PC-3 (cell line): ENCODE measurements around the gene TARS1. TPM values are rescaled to one million over a fixed set of nuclear protein-coding genes. Genes with fewer than 3 reads are reported as not detected.

ENCODE experiments used
- ATAC-seq: fragments of 200-7000 bp; cut with Tn5 transposase; 2 replicates; pipeline ENCODE4 v1.9.1; 2020; ENCODE audit warnings: mild to moderate bottlenecking, moderate library complexity
- Bru-seq: library from RNA; stranded (reverse); fragments of 400-500 nt; gene quantifications from one replicate; lab custom pipeline; 2021; lab: Mats Ljungman, UMichigan
- BruChase-seq, 2 experiments: library from RNA; stranded (reverse); fragments of 400-500 nt; gene quantifications; one replicate each; lab custom pipeline; 2021; lab: Mats Ljungman, UMichigan
- BruUV-seq: library from RNA; stranded (reverse); fragments of 400-500 nt; replicated peaks from 2 replicates; lab custom pipeline; 2021; lab: Mats Ljungman, UMichigan
- CTCF ChIA-PET: fragments of 300-600 bp; sonication (Branson Sonifier 250); formaldehyde crosslinking; loops from one replicate; lab custom pipeline; 2022; ENCODE audit warnings: antibody characterized with exemption; lab: Charles Lee
- POLR2A ChIA-PET: fragments of 300-600 bp; sonication (Branson Sonifier 250); formaldehyde crosslinking; loops from one replicate; lab custom pipeline; 2022; ENCODE audit warnings: antibody characterized with exemption; ENCODE audit not compliant: unreplicated experiment; lab: Charles Lee
- DNase-seq: peaks from one replicate; pipeline ENCODE4 v3.0.0-alpha.2; 2015
- H2AFZ ChIP-seq: fragments of 300-600 bp; sonication (generic); 2 replicates; pipeline ENCODE4 v1.6.0; 2016; ENCODE audit warnings: antibody characterized with exemption, low read length
- H3F3A ChIP-seq: fragments of 300-600 bp; sonication (generic); one replicate; pipeline ENCODE4 v1.6.0; 2017; ENCODE audit warnings: antibody characterized with exemption, low read length, control low read depth, mild to moderate bottlenecking; ENCODE audit not compliant: unreplicated experiment
- H3K27ac ChIP-seq: fragments of 300-600 bp; sonication (generic); 2 replicates; pipeline ENCODE4 v1.5.1; 2016; ENCODE audit warnings: mild to moderate bottlenecking, low read length
- H3K27me3 ChIP-seq: fragments of 300-600 bp; sonication (generic); 2 replicates; pipeline ENCODE4 v1.6.1; 2016; ENCODE audit warnings: low read length, mixed read lengths
- H3K36me3 ChIP-seq: fragments of 300-600 bp; sonication (generic); 2 replicates; pipeline ENCODE4 v1.6.1; 2016; ENCODE audit warnings: low read depth, mixed run types, low read length, mixed read lengths
- H3K4me1 ChIP-seq: fragments of 300-600 bp; sonication (generic); 2 replicates; pipeline ENCODE4 v1.5.1; 2016; ENCODE audit warnings: low read length; ENCODE audit not compliant: insufficient read depth
- H3K4me2 ChIP-seq: fragments of 300-600 bp; sonication (generic); 2 replicates; pipeline ENCODE4 v1.6.0; 2016; ENCODE audit warnings: low read length
- H3K4me3 ChIP-seq: fragments of 300-600 bp; sonication (generic); 2 replicates; pipeline ENCODE4 v1.5.1; 2016; ENCODE audit warnings: mild to moderate bottlenecking, low read length, mixed read lengths
- H3K79me2 ChIP-seq: fragments of 300-600 bp; sonication (generic); 2 replicates; pipeline ENCODE4 v1.6.1; 2017; ENCODE audit warnings: low read length, mixed read lengths
- H3K9ac ChIP-seq: fragments of 300-600 bp; sonication (generic); 2 replicates; pipeline ENCODE4 v1.6.0; 2016; ENCODE audit warnings: mild to moderate bottlenecking, low read length
- H3K9me2 ChIP-seq: fragments of 300-600 bp; sonication (generic); replicated peaks from 2 replicates; pipeline ENCODE4 v1.6.1; 2016; ENCODE audit warnings: mixed run types, low read length, mixed read lengths
- H3K9me3 ChIP-seq: fragments of 300-600 bp; sonication (generic); 2 replicates; pipeline ENCODE4 v1.6.1; 2016; ENCODE audit warnings: low read length, mixed read lengths
- H4K20me1 ChIP-seq: fragments of 300-600 bp; sonication (generic); 2 replicates; pipeline ENCODE4 v1.6.1; 2016; ENCODE audit warnings: low read length, mixed read lengths
- CTCF ChIP-seq: fragments of 300-600 bp; sonication (generic); conservative IDR thresholded peaks from 2 replicates; pipeline ENCODE4 v1.5.1; 2017; ENCODE audit warnings: antibody characterized with exemption, low read depth, mild to moderate bottlenecking, low read length
- EZH2 ChIP-seq: fragments of 300-600 bp; sonication (generic); IDR thresholded peaks from one replicate; pipeline ENCODE4 v1.6.1; 2017; ENCODE audit warnings: antibody characterized with exemption, mild to moderate bottlenecking, low read length; ENCODE audit not compliant: unreplicated experiment
- EZH2phosphoT487 ChIP-seq: fragments of 300-600 bp; sonication (generic); IDR thresholded peaks from 2 replicates; pipeline ENCODE4 v1.6.1; 2018; ENCODE audit warnings: mild to moderate bottlenecking, antibody characterized with exemption, low read length, borderline replicate concordance
- intact Hi-C: fragments of 100-400 bp; cut with micrococcal nuclease; formaldehyde crosslinking; loops from 2 replicates; pipeline ENCODE4 v1.9.0; 2023
- long read RNA-seq: library from polyadenylated mRNA; unstranded; transcript quantifications from one replicate; pipeline ENCODE4 v2.0.0, GENCODE V29; 2021; ENCODE audit not compliant: unreplicated experiment
- total RNA-seq: library from RNA; depleted of rRNA; stranded (reverse); fragments of >200 nt; gene quantifications from 2 replicates; pipeline ENCODE4 v1.2.3, GENCODE V29; 2014; rRNA removed

The TARS1 gene
- 184 and 221 TPM in 2 replicates for total RNA-seq
- Bru-seq, nascent RNA = percentile 98 among the genes with signal in this experiment
- BruChase-seq, experiment 1, labeled RNA remaining after a 6-hour chase = percentile 99 among the genes with signal in this experiment
- percentile 99 among the genes with signal in this experiment for BruChase-seq, experiment 2, labeled RNA remaining after a 2-hour chase
- long read RNA-seq, full-length matches to known transcripts = 542 of 669 reads
- long read RNA-seq, partial matches to known transcripts = 28 of 669 reads
- long read RNA-seq, other reads (novel, unspliced or antisense) = 99 of 669 reads

GRCh38 chr5:33440482-33441240 is at the start of gene TARS1:
TARS1 (plus strand) TSS chr5:33440965; CDS start chr5:33441087, 122 bp downstream.
- Histone ChIP-seq H3K27ac (peak within 1 kb of the TSS; percentile 83), H3K79me2 (peaks cover 61% of the 10 kb centered on the region), H2AFZ (peak within 1 kb of the TSS; percentile 81), H3F3A (no peaks in the 10 kb centered on the region), H3K4me2 (peak within 1 kb of the TSS; percentile 86), H3K9me3 (no peaks in the 10 kb centered on the region), H3K4me3 (peak within 1 kb of the TSS; percentile 92), H3K9me2 (no peaks in the 10 kb centered on the region), H3K4me1 (peaks cover 24% of the 10 kb centered on the region), H3K27me3 (no peaks in the 10 kb centered on the region), H3K9ac (peak within 1 kb of the TSS; percentile 91), H4K20me1 (peaks cover 18% of the 10 kb centered on the region), H3K36me3 (peaks cover 14% of the 10 kb centered on the region; the same call in 1 of the 2 replicates)
- DNase-seq = peak; percentile 100
- TF ChIP-seq EZH2 (no peak), EZH2phosphoT487 (no peak), CTCF (no peak)
- peak; percentile 94 for ATAC-seq
- CTCF ChIA-PET = interaction anchor here (0.6 to 0.9 kb wide), 5 partner anchors 130 to 529 kb away, joined by 3 to 5 read pairs (median 4); no protein-coding TSS in a partner anchor
- no TSS peak for BruUV-seq
- POLR2A ChIA-PET = interaction anchor here (1.0 kb wide), 1 partner anchor 128 kb away, joined by 3 read pairs; no protein-coding TSS in a partner anchor
- intact Hi-C loops = loop anchor here (1.0 kb wide), 1 partner anchor 613 kb away; no protein-coding TSS in a partner anchor

GRCh38 chr5:33398501-33398900 is 42.3 kb upstream of the TARS1 start:
- no peak overlapping the region for H3K4me2 ChIP-seq
- H3K9me3 ChIP-seq = no peaks in the 10 kb centered on the region
- no peak overlapping the region for H3K27ac ChIP-seq
- H3K27me3 ChIP-seq = no peaks in the 10 kb centered on the region
- no peaks in the 10 kb centered on the region for H3K9me2 ChIP-seq
- H3K4me1 ChIP-seq = peaks cover 31% of the 10 kb centered on the region
- H2AFZ ChIP-seq = no peak overlapping the region
- no peaks in the 10 kb centered on the region for H3K36me3 ChIP-seq
- no peaks in the 10 kb centered on the region for H4K20me1 ChIP-seq
- H3K9ac ChIP-seq = no peak overlapping the region
- ATAC-seq (no peak), DNase-seq (no peak)
- H3F3A ChIP-seq = peaks cover 5% of the 10 kb centered on the region
- BruUV-seq = no TSS peak
- TF ChIP-seq EZH2 (no peak), CTCF (no peak), EZH2phosphoT487 (no peak)
- POLR2A ChIA-PET = no interaction called here
- H3K4me3 ChIP-seq = no peak overlapping the region
- intact Hi-C loops = no loop called here
- H3K79me2 ChIP-seq = no peaks in the 10 kb centered on the region
- CTCF ChIA-PET = no interaction called here
